Suppressor macrophage treated with lipopolysaccharide for 1 hour (primary cell): ENCODE results near the gene KLHL29.

Experiments
- DNase-seq, 3 donors: peaks; one replicate each; pipeline ENCODE4 v3.0.0-alpha.2; 2020 to 2022

Gene KLHL29

DNA sequence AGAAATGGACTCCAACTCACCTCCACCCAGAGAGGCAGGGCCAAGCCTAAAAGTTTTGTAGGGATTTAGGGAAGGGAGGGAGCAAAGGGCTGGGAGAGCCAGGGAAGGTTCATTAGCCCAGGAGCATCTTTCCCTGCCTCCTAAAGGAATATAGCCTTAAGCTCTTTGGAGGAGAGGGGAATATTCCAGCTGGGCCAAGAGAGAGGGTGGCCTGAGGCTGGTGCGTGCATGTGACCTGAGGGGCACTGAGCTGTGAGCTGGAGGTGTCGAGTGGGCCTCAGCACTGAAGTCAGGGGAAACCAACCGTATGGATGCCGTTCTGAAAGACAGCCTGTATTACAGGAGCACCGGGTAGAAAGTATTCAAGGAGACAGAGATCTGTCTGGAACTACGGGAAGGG is 112.6 kb downstream of the KLHL29 start:
- no peak for DNase-seq

GRCh38 chr2:23498943-23499342 is 114.0 kb downstream of the KLHL29 start:
- peak in 1 of 3 donors; percentile 14 for DNase-seq

GRCh38 chr2:23499439-23499838 is 114.5 kb downstream of the KLHL29 start:
- DNase-seq = no peak

DNA sequence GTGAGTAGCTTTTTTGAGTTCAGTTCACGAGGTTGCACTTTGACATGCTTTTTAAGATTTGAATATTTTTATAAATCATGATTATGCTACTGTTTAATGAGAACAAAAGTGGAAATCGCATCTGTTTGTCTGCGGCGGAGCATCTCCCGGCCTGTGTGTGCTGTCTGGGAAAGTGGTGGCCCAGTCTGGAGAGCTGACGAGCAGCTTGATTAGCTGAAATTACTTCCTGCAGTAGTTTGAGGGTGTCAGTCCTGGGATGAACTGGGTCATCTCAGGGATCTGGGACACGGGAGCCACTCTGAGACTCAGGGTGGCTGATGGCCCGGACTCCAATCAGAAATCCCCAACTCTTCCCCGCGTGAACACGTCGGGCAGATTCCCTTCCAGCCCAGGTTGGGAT is 115.9 kb downstream of the KLHL29 start:
- no peak for DNase-seq

- DNase-seq = no peak
Observed at GRCh38 chr2:23502096-23502495, 117.1 kb downstream of the KLHL29 start.

- no peak for DNase-seq
Observed at GRCh38 chr2:23503097-23503496, 118.1 kb downstream of the KLHL29 start.

- no peak for DNase-seq
Observed at GRCh38 chr2:23503682-23504081, 118.7 kb downstream of the KLHL29 start.

DNA sequence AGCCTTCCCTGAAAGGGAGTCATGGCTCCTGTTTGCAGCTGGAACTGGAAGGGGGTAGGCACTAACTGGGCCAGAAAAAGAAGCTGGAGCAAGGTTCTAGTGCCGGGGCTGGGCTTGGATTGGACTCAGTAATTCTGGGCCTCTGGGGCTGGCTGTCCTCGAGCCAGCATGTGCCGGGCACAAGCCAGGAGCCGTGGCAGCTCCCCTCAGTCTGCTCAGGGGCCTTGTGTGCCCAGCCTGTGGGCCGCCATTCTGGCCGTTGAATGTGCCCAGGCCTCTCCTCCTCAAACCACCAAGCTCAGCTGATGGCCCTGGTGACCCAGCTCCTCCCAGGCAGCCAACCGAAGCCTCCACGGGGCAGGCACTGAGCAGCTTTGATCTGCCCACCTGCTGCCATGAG is 119.6 kb downstream of the KLHL29 start:
- no peak for DNase-seq

- no peak for DNase-seq
Observed at GRCh38 chr2:23505218-23505983, 120.4 kb downstream of the KLHL29 start.

- DNase-seq = no peak
Observed at GRCh38 chr2:23505984-23506380, 121.0 kb downstream of the KLHL29 start.

DNA sequence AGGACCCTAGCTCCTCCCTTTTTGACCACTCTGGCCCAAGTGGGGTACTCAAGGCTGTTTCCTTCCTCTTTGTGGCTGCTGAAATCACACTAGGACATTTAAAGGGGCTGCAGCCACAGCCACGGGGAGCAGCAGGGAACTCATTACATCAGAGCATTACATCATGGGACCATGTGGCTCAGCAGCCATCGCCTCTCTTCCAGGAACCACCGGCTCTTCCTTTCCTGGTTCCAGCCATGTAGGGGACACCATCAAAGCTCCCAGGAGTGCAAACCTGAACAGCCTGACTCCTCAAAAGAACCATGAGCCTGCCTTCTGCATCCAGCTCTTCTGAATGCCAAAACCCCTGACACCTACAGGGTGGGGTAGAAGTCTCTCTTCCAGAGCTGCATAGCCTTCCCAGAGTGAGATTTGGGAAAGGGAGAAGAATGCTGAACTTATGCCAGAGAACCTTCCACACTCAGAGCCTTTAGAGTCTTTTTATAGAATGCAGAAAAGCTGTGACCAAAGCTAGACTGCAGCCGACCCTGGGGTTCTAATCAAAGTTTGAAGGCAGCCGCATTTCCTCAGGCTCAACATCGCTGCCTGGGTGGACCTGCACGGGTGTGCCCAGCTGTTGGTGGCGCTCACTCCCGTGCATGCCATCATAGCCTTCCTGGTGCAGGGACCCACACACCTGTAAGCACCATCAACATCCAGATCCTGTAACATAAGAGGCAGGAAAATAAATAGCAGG is 121.7 kb downstream of the KLHL29 start:
- DNase-seq = peak; percentile 44 to 49 (median 49)

- DNase-seq = no peak
Observed at GRCh38 chr2:23507267-23508065, 122.5 kb downstream of the KLHL29 start.

DNA sequence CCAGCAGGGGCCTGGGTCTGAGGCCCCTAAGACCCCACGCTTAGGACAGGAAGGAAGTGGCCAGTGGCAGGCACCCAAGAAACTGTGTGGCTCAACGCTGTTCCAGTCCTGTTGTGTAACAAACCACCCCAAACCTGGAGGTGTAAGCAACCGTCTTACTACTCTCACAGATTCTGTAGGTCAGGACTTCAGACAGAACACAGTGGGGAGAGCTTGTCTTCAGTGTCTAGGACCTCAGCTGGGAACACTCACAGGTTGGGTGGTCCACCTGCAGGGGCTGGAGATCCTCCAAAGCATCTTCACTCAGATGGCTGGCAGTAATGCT is 123.0 kb downstream of the KLHL29 start:
- DNase-seq = no peak

GRCh38 chr2:23509103-23509502 is 124.1 kb downstream of the KLHL29 start:
- no peak for DNase-seq

DNA sequence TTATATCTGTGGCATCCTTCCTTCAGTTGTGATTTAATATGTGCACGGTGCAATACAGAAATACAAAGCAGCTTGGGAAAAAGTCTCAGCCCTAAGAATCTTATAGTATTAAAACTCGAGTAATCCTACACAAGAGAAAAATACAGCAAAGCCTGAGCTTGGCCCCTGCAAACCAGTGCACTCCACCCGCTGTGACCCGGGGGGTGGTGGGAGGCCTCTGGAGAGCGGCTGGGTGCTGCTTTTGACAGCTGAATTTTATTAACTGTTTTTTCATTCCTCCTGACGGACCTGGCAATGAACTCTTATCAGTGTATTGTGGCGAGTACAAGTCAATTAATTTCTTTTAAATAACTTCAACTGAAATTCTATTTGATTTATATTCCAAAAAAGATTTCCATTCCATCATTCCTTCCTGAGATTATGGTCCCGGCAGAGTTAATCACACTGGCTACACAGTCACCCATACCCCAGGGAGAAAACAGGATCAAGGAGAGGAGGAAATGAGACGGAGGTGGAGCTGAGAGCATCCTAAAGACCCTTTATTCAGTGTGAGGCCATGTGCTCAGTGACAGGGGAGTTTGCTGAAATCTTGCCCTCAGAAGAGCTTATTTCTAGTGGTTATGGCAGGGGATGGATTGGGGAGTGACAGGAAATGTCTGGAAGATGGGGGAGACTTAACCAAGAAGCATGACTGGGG is 124.8 kb downstream of the KLHL29 start:
- no peak for DNase-seq

DNA sequence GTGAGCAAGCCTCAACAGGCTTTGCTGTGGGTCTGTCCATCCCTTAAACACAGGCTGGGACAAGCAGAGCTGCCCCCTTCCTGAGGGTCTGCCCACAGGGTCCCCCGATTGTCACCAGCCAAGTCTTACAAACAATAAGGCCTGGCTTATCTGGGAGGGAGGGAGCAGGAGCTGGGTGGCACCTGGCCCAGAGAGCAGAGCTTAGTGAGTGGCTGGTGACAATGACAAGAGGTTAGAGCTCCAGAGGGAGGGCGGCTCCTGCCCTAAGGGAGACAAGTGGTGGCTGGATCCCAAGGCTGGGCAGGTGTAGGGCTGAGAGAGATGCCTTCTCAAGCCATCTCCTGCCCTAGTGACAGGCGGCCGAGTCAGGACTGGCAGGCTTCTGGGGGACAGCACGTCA is 125.5 kb downstream of the KLHL29 start:
- DNase-seq = no peak

DNA sequence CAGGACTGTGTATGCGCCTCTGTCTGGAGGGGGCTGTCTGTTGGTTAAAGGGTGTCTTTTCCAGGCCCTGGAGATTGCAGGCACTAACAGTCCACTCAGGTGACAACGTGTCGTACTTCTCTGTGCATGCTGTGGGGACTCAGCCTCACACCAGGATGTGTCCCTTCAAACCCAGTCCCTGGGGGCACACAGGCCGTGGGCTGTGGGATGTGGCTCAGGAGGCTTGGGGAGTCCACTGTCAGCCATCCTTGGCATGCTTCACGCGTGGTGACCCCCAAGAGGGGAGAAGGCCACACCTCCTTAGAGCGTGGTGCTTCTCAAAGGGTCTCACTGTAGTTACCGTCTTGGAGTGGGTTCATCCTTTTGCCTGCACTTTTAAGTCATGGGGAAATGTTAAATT is 127.8 kb downstream of the KLHL29 start:
- DNase-seq = no peak

- no peak for DNase-seq
Observed at GRCh38 chr2:23513245-23513871, 128.4 kb downstream of the KLHL29 start.

DNA sequence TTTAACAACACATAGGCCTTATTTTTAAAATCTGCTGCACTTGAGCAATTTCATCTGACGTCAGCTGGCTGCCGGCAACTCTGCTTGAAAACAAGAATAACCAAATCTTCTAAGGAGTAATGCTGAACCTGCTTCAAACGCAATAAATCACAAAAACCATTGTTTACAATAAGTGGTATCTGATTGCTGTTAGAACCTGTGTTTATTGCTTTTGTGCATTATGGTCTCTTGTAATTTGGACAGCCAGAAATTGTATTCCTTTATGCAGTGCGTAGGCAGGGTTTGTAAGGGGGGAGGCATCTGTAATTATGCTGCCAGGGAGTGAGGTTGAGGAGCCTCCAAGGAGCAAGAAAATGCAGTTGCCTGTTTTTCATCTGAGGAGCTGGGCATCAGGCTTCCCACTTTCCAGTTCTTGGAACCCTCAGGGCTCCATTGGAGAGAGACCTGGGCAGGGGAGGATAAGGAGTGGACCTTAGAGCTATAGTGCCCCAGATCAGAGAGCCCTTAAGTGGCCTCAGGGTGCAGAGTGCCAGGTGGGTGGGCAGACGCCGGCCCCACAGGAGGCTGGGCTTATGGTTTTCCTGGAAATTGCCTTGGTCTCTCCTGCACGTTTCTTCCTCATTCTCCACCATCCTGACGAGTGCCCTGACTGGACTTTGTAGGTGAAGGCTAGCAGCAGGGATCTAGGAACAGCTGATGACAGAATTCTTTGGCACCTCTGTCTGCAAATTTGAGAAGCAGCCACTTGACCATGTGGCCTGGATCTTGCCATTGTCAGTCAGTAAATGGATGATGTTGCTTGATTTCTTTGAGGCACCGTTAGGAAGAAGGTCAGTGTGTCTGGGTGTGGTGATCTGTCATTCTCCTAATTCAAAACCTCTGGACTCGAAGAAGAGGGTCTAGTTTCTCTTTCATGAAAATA is 129.2 kb downstream of the KLHL29 start:
- DNase-seq = no peak

- no peak for DNase-seq
Observed at GRCh38 chr2:23516520-23517256, 131.7 kb downstream of the KLHL29 start.
